CD4-positive, alpha-beta T cell treated with Interferon gamma for 1 hour (primary cell): ENCODE data around the gene RND1.
"Not testable (repeated sequence)": the region's sequence is repeated elsewhere in the genome, so short reads cannot be mapped to it uniquely, and the experiment has no call there.

ENCODE experiments used
- DNase-seq: peaks from one replicate; pipeline ENCODE4 v3.0.0-alpha.2; 2020

Gene RND1

DNA sequence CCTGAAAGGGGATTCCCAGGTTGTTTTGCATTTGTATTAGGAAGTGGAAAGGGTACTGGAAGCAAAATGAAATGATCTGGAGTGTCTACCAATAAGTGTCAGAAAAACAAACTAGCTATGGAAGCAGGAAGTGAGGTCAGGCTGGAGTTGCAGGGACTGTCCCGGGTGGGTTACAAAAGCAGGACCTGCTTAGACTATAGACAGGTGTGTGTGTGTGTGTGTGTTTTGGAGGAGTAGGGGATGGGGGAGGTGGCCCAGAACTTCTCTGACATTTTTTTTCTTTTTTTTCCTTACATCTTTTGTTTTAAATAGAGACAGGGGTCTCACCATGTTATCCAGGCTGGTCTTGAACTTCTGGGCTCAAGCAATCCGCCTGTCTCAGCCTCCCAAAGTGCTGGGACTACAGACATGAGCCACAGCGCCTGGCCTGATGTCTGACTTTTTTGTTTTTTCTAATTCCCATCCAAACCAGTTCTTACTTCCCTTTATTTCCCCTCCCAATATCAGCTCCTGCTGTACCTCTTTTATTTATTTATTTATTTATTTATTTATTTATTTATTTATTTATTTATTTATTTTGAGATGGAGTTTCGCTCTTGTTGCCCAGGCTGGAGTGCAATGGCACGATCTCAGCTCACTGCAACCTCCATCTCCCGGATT lies 512 bp upstream of the RND1 start:
- no peak for DNase-seq

DNA sequence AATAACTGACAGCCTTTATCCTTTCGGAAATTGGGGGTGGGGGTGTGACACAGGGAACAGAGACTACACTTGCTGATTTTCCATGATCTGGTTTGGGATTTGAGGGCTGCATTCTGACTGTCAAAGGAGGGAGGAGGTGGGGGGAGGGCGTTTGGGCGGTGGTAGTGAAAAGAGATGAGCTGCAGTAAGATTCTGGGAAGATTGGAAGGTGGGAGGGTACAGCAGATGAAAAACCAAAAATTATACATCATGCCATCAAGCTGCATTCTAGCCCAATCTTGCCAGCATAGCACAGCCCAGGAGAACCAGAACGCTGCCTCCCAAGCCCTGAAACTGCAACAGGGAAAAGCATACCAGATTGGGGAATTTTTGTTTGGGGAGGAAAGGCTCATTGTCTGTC lies 2.4 kb downstream of the RND1 start:
- DNase-seq = no peak

DNA sequence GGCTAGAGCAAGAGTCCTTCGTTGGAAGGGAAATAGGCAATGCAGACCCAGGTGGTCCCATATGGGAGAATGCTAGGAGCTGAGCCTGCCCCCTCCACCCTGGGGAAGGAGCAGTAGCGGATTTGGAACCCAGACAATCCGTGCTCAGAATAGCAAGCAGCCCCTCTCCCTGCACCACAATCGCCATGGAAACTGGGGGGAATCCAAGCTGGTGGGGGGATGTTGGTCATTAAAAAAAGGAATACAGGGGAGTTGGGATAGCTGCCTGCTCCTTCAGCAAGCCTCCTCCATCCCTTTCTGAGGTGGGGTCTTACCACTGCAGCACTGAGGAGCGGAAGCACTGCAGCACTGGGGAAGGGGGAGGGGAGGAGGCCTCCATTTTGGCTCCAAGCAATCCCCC lies 2.9 kb downstream of the RND1 start:
- DNase-seq = no peak

DNA sequence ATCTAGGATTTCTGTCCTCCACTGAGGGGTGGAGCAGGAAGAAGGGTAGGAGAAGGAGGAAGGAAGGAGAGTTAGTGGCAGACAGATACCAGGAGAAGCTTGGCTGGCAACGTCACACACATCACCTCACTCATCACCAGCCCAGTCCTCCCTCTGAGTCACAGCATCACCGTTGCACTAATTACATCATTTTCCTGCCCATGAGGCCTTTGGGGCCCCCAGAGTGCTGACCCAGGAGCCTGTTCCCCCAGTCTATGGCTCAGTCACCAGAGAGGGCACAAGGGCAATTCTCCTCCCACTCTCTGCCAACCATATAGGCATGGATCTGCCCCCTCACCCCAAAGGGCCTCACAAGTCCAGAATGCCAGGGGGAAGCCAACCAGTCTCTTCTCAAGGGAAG lies 4.6 kb downstream of the RND1 start:
- no peak for DNase-seq

DNA sequence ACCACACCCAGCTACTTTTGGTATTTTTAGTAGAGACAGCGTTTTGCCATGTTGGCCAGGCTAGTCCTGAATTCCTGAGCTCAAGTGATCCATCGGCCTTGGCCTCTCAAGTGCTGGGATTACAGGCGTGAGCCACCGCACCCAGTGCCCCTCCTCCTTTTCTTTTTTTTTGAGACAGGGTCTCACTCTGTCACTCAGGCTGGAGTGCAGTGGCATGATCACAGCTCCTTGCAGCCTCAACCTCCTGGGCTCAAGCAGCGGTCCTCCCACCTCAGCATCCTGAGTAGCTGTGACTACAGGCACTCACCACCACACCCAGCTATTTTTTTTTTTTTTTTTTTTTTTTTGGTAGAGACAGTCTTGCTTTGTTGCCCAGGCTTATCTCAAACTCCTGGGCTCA lies 5.4 kb downstream of the RND1 start:
- DNase-seq = not testable (repeated sequence)

DNA sequence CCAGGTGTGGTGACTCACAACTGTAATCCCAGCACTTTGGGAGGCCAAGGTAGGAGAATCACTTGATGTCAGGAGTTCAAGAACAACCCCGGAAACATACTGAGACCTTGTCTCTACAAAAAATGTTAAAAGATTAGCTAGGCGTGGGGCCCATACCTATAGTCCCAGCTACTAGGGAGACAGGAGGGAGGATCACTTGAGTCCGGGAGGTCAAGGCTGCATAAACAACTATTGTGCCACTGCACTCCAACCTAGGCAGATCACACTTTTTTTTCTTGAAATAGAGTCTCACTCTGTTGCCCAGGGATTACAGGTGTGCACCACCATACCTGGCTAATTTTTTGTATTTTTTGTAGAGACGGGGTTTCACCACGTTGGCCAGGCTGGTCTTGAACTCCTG lies 6.1 kb downstream of the RND1 start:
- no peak for DNase-seq

DNA sequence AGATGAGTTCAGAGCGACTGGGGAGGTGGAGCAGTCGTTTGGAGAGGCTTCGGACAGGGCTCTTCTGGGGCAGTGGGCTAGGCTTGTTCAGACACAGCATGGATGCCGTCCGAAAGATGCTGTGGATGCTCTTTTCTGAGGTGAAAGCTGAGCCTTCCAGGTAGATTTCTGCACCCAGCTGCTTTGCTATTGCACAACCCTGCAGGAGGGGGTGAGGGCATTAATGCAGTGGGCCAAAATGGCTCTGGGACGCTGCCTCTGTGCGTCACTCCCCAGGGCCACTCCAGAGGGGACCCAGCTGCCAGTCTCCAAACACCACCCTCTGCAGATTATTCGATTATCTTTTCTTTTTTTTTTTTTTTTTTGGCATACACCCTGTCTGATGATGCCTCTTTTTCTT lies 7.6 kb downstream of the RND1 start:
- DNase-seq = no peak

DNA sequence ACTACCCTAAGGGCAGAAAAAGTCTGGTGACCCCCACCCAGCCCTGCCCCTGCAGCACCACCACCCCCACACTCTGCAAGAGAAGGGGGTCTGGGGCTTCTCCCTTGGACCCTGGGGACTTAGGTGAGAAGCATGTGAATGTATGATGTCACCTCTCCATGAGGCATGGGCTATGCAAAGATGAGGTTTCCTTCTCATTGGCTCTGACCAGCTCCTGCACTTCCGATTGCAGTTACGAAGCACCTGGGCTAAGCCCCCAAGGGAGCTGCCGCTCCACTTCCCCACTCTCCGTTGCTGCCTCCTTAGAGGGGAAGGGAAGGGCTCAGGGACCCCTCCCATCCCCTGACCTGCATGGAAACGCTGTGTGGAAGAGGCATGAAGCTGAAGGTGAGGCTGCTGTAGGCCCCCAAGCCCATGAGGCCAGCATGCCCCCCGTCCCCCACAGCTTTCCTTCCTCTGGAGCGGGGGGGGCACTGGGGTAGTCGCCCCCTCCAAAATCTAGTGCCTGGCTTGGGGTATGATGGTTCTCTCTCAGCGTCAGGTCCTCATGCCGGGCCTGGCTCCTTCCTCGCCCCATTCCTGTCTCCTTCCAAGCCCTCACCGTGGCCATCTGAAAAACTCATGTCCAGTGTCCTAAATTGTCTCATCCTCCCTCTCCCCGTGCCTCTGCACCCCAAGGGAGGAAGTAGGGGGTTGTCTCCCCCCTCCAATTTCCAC lies 8.2 kb downstream of the RND1 start:
- DNase-seq = no peak

DNA sequence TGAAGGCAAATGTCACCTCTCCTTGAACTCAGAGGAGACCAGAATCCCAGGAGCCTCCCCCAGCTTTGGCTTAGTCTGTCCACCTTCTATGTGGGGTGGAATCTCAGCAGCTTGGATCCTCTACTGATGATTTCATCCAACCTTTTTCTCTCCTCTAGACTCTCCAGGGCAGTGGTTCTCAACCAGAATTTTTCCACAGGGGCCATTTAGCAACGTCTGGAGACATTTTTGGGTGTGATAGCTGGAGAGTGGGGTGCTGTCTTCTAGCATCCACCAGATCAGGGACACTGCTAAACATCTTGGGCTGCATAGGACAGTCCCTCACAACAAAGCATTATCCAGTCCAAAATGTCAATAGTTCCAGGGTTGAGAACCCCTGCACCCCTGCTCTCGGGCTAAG lies 9.3 kb downstream of the RND1 start:
- DNase-seq = no peak

DNA sequence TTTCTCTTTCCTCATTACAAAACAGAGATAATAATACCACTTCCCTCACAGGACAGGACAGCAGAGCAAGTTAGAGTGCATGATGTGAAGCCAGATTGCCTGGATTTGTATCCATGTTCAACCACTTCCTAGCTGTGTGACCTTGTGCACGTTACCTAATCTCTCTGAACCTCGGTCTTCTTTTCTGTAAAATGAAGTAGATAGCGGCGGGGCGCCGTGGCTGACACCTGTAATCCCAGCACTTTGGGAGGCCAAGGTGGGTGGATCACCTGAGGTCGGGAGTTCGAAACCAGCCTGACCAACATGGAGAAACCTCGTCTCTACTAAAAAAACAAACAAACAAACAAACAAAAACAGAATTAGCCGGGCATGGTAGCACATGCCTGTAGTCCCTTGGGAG lies 10.7 kb downstream of the RND1 start:
- not testable (repeated sequence) for DNase-seq

DNA sequence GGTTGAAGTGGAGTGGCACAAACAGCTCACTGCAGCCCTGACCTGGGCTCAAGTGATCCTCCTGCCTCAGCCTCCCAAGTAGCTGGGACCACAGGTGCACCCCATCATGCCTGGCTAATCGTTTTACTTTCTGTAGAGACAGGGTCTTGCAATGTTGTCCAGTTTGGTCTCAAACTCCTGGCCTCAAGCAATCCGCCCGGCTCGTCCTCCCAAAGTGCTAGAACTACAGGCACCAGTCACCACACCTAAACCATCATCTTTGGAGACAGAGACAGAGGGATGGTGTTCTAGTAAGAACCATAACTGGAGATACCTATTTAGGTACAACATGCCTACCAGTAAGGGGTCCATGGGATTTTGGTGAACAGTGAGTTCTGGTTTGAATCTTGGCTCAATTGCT lies 11.2 kb downstream of the RND1 start:
- DNase-seq = no peak

DNA sequence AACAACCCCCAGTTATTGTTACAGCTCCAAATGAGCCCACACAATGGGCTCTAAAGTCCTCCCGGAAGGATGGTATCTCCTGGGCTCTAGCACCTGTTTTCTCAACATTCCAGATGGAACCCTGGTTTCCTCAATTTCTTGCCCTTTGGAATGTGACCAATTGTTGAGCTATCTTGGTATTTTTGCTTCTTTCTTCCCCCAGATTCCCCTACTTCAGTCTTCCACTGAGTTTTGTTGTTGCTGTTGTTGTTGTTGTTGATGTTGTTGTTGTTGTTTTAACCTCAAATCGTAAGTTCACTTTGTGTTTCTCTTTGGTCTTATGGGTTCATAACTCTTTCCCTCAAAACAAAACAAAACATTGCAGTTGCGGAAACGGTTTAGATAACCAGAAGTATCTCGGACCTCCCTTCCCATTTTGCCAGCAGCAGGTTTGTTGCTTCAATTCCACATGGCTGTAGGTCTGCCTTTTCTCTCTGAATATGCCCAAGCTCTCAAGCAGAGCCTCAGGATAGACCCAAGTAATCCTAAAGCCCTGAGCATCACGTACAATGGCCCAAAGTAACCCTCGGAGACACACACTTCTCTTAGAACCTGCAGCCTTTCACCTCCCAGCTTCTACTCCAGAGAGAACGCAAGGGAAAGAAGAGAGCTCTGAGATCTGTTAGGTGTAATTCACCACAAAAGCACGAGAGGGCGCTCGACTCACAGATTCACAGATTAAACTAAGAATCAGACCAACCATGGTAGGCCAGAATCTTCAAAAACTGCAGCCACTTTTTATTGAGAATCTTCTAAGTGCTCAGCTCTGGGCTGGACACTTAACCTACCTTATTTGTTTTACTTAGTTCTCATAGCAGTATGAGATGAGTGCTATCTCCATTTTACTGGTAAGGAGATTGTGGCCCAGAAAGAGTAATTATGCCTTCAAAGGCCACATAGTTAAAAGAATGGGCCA lies 12.7 kb downstream of the RND1 start:
- peak; percentile 84 for DNase-seq

DNA sequence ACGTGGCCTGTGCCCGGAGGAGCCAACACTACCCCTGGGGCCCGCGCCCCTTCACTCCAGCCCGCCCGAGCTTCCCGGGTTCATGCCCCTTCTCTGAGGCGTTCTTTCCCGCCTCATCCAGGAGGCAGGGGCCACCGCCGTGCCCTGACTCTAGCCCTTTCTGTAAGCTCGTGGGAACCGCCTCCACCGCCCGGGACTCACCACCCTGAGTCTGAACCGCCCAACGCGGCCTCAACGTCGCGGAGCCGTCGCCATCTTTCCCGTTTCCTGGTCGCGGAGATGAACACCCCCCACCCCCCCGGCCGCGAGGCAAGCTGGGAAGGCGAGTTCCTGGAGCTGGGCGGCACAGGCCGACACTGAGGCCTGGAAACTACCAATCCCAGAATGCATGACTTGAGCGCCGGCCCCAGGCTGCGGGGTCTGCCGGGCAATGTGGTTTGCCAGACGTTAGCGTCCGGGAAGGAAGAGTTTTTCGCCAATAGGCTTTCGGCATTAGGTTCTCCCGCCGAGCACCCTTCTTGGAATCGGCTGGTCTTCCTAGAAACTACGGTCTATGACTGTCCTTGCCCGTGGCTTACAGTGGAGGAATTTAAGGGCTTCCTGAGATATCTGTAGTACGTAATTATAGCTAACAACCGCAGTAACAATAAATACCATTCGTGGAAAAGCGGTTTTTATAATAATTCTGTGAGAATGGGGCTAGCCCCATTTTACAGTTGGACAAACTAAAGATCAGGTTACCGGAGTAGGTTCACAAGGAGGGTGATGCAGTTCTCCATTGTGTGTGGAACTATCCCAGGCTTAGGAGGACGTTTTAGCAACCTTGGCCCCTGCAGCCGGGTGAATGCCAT lies 13.6 kb downstream of the RND1 start, which contains the start of gene DDX23:
TSS of gene DDX23 (minus strand) at position 281 of the 851 bp plus-strand sequence. CDS start 6,381 bp downstream, outside the sequence.
- DNase-seq = peak; percentile 95

DNA sequence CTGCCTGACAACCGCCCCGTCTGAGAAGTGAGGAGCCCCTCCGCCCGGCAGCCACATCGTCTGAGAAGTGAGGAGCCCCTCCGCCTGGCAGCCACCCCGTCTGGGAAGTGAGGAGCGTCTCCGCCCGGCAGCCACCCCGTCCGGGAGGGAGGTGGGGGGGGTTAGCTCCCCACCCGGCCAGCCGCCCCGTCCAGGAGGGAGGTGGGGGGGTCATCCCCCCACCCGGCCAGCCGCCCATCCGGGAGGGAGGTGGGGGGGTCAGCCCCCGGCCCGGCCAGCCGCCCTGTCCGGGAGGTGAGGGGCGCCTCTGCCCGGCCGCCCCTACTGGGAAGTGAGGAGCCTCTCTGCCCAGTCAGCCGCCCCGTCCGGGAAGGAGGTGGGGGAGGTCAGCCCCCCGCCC lies 23.6 kb downstream of the RND1 start:
- DNase-seq = not testable (repeated sequence)

DNA sequence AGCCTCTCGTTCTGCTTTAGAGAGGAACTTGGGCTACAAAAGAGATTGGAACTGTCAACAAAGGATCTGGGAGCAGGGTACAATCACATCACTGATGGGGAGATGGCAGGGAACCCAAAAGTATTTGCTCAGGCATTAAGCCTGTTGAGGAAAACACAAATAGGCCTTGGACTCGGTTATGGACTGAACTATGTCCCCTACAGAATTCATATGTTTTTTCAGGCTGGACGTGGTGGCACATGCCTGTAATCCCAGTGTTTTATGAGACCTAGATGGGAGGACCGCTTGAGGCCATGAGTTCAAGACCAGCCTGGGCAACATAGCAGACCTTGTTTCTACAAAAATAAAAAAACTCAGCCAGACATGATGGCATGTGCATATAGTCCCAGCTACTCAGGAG lies 27.6 kb downstream of the RND1 start:
- DNase-seq = no peak

DNA sequence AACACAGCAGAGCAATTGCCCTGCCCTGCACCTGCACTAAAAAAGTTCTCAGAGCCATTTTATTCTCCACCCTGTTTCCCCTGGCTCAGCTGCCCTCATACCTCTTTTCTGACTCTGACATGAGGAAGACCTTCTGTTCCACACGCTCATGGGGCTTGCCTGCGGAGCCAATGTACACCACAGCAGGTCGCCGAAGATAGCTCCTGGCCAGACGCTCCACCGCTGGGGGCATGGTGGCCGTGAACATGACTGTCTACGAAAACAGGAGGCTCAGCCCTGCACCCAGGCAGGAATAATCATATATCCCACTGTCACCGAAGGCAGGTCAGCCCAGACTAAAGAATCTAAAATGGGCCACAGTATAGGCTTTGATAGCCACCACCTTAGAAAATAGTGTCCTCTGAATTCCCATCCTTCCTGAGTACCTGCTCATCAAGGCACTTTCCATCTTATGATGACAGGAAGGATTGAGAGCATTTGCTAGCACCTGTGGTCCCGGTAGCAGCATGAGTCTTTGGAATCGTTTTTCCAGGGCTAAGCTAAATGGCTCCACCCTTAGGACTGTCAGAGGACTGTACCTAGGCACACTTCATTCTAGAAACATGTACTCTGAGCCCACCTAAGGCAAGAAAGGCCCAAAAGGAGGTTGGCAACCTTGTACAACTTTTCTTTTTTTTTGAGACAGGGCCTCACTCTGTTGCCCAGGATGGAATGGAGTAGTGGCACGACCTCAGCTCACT lies 33.2 kb downstream of the RND1 start:
- no peak for DNase-seq

DNA sequence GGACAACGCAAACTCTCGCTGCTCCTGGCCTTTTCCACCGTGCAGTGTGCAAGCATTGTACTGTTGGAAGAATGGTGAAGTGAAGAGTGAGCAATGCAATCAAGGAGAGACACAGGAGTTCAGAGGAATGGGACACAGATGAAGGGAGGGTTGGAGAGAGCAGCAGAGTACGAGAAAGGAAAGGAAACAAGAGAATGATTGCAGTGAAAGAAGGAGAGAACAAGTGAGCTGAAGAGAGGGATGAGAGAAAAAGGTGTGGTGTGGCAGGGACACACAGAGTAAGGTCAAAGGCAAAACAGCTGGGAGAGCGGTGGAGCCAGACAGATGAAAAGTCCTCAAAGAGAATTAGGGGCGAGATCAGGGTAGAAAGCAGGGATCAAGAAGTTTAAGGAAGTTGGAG lies 34.4 kb downstream of the RND1 start:
- no peak for DNase-seq

DNA sequence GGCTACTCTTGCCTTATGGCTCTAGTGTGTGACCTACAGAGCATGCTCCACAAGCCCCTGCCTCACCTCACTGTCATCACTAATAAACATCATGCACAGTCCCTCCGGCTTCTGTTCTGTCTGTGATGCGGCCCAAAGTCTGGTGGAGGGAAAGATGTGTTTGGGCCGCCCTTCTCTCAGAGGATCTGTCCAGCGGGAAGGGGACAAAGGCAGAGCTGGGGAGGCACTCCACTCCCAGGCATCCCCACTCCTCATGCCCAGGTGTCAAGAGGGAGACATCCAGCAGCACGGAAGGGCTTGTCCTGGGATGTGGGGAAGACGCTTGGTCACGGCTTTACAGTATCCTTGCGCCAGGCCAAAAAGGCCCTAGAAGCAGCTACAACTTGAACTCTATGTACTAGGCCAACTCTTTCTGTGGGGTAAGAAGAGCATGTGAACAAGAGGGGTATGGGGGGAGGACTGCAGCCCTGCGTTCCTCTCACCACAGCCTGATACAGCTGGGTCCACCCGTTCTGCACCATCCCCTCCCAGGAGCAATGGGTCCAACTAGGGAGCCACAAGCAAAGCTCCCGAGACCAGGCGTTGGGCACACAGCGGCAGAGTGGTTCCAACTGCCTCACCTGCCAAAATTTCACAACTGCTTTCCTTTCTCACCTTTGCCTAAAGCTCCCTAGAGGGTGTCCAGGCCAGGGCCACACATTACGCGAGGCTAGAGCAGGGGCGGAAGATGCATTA lies 36.7 kb downstream of the RND1 start:
- DNase-seq = no peak

DNA sequence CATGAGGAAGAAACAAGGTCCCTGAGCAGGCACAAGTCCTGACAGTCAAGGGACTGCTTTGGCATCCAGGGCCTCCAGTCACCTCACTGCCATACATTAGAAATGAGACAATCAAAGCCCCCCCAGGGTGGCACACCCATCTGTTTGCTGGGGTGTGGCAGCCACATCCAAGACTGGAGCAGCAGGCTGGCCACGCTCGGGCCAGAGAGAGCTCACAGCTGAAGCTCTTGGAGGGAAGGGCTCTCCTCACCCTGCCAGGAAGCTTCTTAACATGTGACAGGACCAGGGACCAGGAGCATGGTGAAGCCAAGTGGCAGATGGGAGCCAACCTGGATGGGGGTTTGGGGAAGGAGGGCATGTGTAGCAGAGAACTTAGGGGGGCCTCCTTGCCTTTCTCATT lies 37.4 kb downstream of the RND1 start:
- no peak for DNase-seq

DNA sequence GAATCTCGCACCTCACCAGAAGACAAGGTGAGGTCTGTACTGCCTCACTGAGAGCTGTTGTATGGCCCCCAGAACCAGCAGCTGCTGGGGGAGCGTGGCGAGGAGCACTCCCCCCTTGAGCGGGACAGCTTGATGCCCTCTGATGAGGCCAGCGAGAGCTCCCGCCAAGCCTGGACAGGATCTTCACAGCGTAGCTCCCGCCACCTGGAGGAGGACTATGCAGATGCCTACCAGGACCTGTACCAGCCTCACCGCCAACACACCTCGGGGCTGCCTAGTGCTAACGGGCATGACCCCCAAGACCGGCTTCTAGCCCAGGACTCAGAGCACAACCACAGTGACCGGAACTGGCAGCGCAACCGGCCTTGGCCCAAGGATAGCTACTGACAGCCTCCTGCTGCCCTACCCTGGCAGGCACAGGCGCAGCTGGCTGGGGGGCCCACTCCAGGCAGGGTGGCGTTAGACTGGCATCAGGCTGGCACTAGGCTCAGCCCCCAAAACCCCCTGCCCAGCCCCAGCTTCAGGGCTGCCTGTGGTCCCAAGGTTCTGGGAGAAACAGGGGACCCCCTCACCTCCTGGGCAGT lies 38.1 kb downstream of the RND1 start:
- no peak for DNase-seq

DNA sequence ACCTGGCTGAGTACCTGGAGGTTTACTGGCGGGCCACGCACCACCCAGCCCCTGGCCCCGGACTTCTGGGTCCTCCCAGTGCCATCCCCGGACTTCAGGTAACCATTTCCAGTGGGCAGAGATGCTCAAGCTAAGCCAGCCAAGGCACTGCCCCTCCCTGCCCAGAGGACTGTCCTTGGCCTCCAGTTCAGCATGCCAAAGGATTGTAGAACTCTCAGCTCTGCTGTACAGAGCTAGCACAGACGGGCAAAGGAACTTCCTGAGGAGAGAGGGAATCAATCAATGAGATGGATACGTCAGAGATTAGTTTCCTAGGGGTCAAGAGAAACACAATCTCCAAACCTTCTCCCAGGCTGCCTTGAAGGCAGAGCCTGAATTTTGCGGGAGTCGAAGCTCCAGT lies 38.6 kb downstream of the RND1 start:
- DNase-seq = no peak
